HCT116 (cell line): ENCODE results near the gene OPCML. TPM values are rescaled to one million over a fixed set of nuclear protein-coding genes. Genes with fewer than 3 reads are reported as not detected.

Source experiments
- ATAC-seq: fragments of 200-7000 bp; cut with Tn5 transposase; 2 replicates; pipeline ENCODE4 v1.9.1; 2020; ENCODE audit warnings: mild to moderate bottlenecking, moderate library complexity
- BruUV-seq: library from RNA; stranded (reverse); fragments of 400-500 nt; replicated peaks from 2 replicates; lab custom pipeline; 2021; lab: Mats Ljungman, UMichigan
- CTCF ChIA-PET: fragments of 300-600 bp; sonication (Branson Sonifier 250); formaldehyde crosslinking; loops from one replicate; lab custom pipeline; 2021; ENCODE audit warnings: antibody characterized with exemption; lab: Charles Lee
- POLR2A ChIA-PET: fragments of 300-600, 350-600 bp; sonication (Branson Sonifier 250); formaldehyde crosslinking; loops from one replicate; lab custom pipeline; 2021; ENCODE audit warnings: antibody characterized with exemption; lab: Charles Lee
- RAD21 ChIA-PET, 2 experiments: fragments of 300-600 bp; sonication (Branson Sonifier 250); formaldehyde crosslinking; loops; one replicate each; lab custom pipeline; 2023; ENCODE audit warnings: low total read pairs in 2 of 2; ENCODE audit not compliant: uncharacterized antibody in 2 of 2, unreplicated experiment in 2 of 2, low non-redundant PET in 1 of 2; lab: Charles Lee
- DNase-seq: peaks from one replicate; pipeline ENCODE4 v3.0.0-alpha.2; 2010; ENCODE audit warnings: low read depth, low spot score
- H2AFZ ChIP-seq: fragments of 200-600 bp; shearing (Covaris generic), sonication (generic); 2 replicates; pipeline ENCODE4 v1.6.1; 2017; ENCODE audit warnings: low read depth, mixed run types, mixed read lengths, antibody characterized with exemption, low read length; ENCODE audit not compliant: poor library complexity, severe bottlenecking
- H3K27ac ChIP-seq: 2 replicates; pipeline ENCODE4 v1.5.1; 2012; ENCODE audit warnings: low read depth, low read length
- H3K27me3 ChIP-seq: fragments of 200-600 bp; sonication (generic); 2 replicates; pipeline ENCODE4 v1.6.1; 2016; ENCODE audit warnings: mixed run types, low read length, mixed read lengths; ENCODE audit not compliant: insufficient read depth
- H3K36me3 ChIP-seq, 2 experiments: fragments of 200-500 bp in 1 of 2; fragments of 200-600 bp in 1 of 2; sonication (Bioruptor generic) in 1 of 2; sonication (generic) in 1 of 2; 2 replicates each; pipeline versions ENCODE4 v1.5.1 to v1.6.1; 2014 to 2016; ENCODE audit warnings: low read length in 2 of 2, inconsistent platforms in 1 of 2, mixed read lengths in 1 of 2, mixed run types in 1 of 2; ENCODE audit not compliant: insufficient read depth in 2 of 2, control insufficient read depth in 1 of 2
- H3K4me1 ChIP-seq, 2 experiments: fragments of 200-600 bp in 1 of 2; sonication (generic) in 1 of 2; 2 replicates each; pipeline versions ENCODE4 v1.5.1 to v1.6.1; 2012 to 2017; ENCODE audit warnings: low read length in 2 of 2, inconsistent platforms in 1 of 2, mild to moderate bottlenecking in 1 of 2, mixed read lengths in 1 of 2, mixed run types in 1 of 2, moderate library complexity in 1 of 2; ENCODE audit not compliant: insufficient read depth in 2 of 2, control insufficient read depth in 1 of 2
- H3K4me2 ChIP-seq: fragments of 200-600 bp; sonication (generic); 2 replicates; pipeline ENCODE4 v1.6.1; 2017; ENCODE audit warnings: mixed run types, low read length, mixed read lengths
- H3K4me3 ChIP-seq, 2 experiments: fragments of 200-600 bp in 1 of 2; sonication (generic) in 1 of 2; replicated peaks in 1 of 2; 2 replicates each; pipeline ENCODE4 v1.5.1; 2011 to 2016; ENCODE audit warnings: low read length in 2 of 2, control low read depth in 1 of 2, low read depth in 1 of 2, mild to moderate bottlenecking in 1 of 2, mixed read lengths in 1 of 2, mixed run types in 1 of 2
- H3K79me2 ChIP-seq: fragments of 200-600 bp; sonication (generic); 2 replicates; pipeline ENCODE4 v1.6.1; 2017; ENCODE audit warnings: mild to moderate bottlenecking, mixed run types, low read length, moderate library complexity, mixed read lengths; ENCODE audit not compliant: insufficient read depth
- H3K9ac ChIP-seq: fragments of 200-600 bp; sonication (generic); 2 replicates; pipeline ENCODE4 v1.6.1; 2016; ENCODE audit warnings: low read length, mixed read lengths
- H3K9me2 ChIP-seq: fragments of 200-600 bp; sonication (generic), shearing (Covaris generic); 2 replicates; pipeline ENCODE4 v1.6.1; 2017; ENCODE audit warnings: mixed run types, mild to moderate bottlenecking, moderate library complexity; ENCODE audit not compliant: insufficient read depth
- H3K9me3 ChIP-seq, 2 experiments: fragments of 200-500 bp in 1 of 2; fragments of 200-600 bp in 1 of 2; sonication (Bioruptor generic) in 1 of 2; sonication (generic) in 1 of 2; 2 replicates each; pipeline ENCODE4 v1.6.1; 2014 to 2017; ENCODE audit warnings: low read length in 2 of 2, mixed read lengths in 2 of 2, inconsistent platforms in 1 of 2, low read depth in 1 of 2, mild to moderate bottlenecking in 1 of 2, mixed run types in 1 of 2, moderate library complexity in 1 of 2; ENCODE audit not compliant: control insufficient read depth in 1 of 2, insufficient read depth in 1 of 2
- H4K20me1 ChIP-seq: fragments of 200-600 bp; sonication (generic), shearing (Covaris generic); 2 replicates; pipeline ENCODE4 v1.6.1; 2017; ENCODE audit warnings: mixed run types, mild to moderate bottlenecking, moderate library complexity; ENCODE audit not compliant: insufficient read depth
- ATF3 ChIP-seq: IDR thresholded peaks from 2 replicates; pipeline ENCODE4 v1.6.1; 2012
- CBX3 ChIP-seq: IDR thresholded peaks from 2 replicates; pipeline ENCODE4 v1.6.1; 2012; ENCODE audit warnings: low read depth
- CEBPB ChIP-seq: IDR thresholded peaks from 2 replicates; pipeline ENCODE4 v1.6.1; 2012; ENCODE audit warnings: low read depth
- EGR1 ChIP-seq: IDR thresholded peaks from 2 replicates; pipeline ENCODE4 v1.6.1; 2012; ENCODE audit warnings: low read depth
- EZH2 ChIP-seq: fragments of 200-600 bp; sonication (generic); IDR thresholded peaks from 2 replicates; pipeline ENCODE4 v1.6.1; 2017; ENCODE audit warnings: antibody characterized with exemption, mixed run types
- POLR2A ChIP-seq: IDR thresholded peaks from 2 replicates; pipeline ENCODE4 v1.7.0; 2011; ENCODE audit warnings: borderline replicate concordance; ENCODE audit not compliant: insufficient read depth, insufficient read length; ENCODE audit errors: extremely low read depth
- RAD21 ChIP-seq: IDR thresholded peaks from 2 replicates; pipeline ENCODE4 v1.6.1; 2012; ENCODE audit warnings: low read depth, mild to moderate bottlenecking
- SIN3A ChIP-seq: IDR thresholded peaks from 2 replicates; pipeline ENCODE4 v1.6.1; 2012; ENCODE audit warnings: low read depth
- SP1 ChIP-seq: IDR thresholded peaks from 2 replicates; pipeline ENCODE4 v1.6.1; 2012; ENCODE audit warnings: low read depth
- SRF ChIP-seq: IDR thresholded peaks from 2 replicates; pipeline ENCODE4 v1.6.1; 2012; ENCODE audit warnings: low read depth
- ZBTB33 ChIP-seq: IDR thresholded peaks from 2 replicates; pipeline ENCODE4 v1.6.1; 2011; ENCODE audit warnings: mild to moderate bottlenecking, low read length, moderate library complexity; ENCODE audit not compliant: insufficient replicate concordance; ENCODE audit errors: extremely low read depth
- ZNF274 ChIP-seq: fragments of 200-500 bp; sonication (Bioruptor generic); IDR thresholded peaks from 2 replicates; pipeline ENCODE4 v1.6.1; 2014; ENCODE audit warnings: mild to moderate bottlenecking, low read depth, low read length, inconsistent platforms
- intact Hi-C: fragments of 100-400 bp; cut with micrococcal nuclease; formaldehyde crosslinking; loops from 2 replicates; pipeline ENCODE4 v1.10.0; 2022
- total RNA-seq: library from RNA; stranded (reverse); gene quantifications from one replicate; pipeline ENCODE4 v1.2.1, GENCODE V29; 2021; ENCODE audit not compliant: unreplicated experiment
- TF ChIP-seq, protein P1 (sequence below): IDR thresholded peaks from 2 replicates; pipeline ENCODE4 v1.6.1; 2012; ENCODE audit warnings: low read depth
- TF ChIP-seq, protein P2 (sequence below): IDR thresholded peaks from 2 replicates; pipeline ENCODE4 v1.6.1; 2012

Gene OPCML
- total RNA-seq, 1 experiment from 2014 or later, result not detected

GRCh38 chr11:132944569-132944944 is 587.7 kb downstream of the OPCML start:
- BruUV-seq, result no TSS peak
- ATAC-seq (no peak), DNase-seq (no peak)
- H3K79me2 ChIP-seq, result no peaks in the 10 kb centered on the region
- CTCF ChIA-PET, result no interaction called here
- H3K27ac ChIP-seq, result no peak overlapping the region
- no peak overlapping the region for H3K9ac ChIP-seq
- H3K4me3 ChIP-seq, result no peak overlapping the region
- H3K4me2 ChIP-seq, result no peak overlapping the region
- H4K20me1 ChIP-seq, result no peaks in the 10 kb centered on the region; the same call in 1 of the 2 replicates
- peaks cover 0 to 16% of the 10 kb centered on the region in 2 experiments; a peak in 2 of 4 replicates for H3K9me3 ChIP-seq
- H3K36me3 ChIP-seq, result no peaks in the 10 kb centered on the region
- H2AFZ ChIP-seq, result no peak overlapping the region
- H3K27me3 ChIP-seq, result no peaks in the 10 kb centered on the region
- intact Hi-C loops, result no loop called here
- POLR2A ChIA-PET, result no interaction called here
- RAD21 ChIA-PET, result no interaction called here
- TF ChIP-seq POLR2A (no peak), ZNF274 (no peak), ATF3 (no peak), RAD21 (no peak), EGR1 (no peak), CBX3 (no peak), SIN3A (no peak), SP1 (no peak), ZBTB33 (no peak), SRF (no peak), CEBPB (no peak), EZH2 (no peak)
- TF ChIP-seq, protein P1, sequence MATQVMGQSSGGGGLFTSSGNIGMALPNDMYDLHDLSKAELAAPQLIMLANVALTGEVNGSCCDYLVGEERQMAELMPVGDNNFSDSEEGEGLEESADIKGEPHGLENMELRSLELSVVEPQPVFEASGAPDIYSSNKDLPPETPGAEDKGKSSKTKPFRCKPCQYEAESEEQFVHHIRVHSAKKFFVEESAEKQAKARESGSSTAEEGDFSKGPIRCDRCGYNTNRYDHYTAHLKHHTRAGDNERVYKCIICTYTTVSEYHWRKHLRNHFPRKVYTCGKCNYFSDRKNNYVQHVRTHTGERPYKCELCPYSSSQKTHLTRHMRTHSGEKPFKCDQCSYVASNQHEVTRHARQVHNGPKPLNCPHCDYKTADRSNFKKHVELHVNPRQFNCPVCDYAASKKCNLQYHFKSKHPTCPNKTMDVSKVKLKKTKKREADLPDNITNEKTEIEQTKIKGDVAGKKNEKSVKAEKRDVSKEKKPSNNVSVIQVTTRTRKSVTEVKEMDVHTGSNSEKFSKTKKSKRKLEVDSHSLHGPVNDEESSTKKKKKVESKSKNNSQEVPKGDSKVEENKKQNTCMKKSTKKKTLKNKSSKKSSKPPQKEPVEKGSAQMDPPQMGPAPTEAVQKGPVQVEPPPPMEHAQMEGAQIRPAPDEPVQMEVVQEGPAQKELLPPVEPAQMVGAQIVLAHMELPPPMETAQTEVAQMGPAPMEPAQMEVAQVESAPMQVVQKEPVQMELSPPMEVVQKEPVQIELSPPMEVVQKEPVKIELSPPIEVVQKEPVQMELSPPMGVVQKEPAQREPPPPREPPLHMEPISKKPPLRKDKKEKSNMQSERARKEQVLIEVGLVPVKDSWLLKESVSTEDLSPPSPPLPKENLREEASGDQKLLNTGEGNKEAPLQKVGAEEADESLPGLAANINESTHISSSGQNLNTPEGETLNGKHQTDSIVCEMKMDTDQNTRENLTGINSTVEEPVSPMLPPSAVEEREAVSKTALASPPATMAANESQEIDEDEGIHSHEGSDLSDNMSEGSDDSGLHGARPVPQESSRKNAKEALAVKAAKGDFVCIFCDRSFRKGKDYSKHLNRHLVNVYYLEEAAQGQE, result no peak
- TF ChIP-seq, protein P2, sequence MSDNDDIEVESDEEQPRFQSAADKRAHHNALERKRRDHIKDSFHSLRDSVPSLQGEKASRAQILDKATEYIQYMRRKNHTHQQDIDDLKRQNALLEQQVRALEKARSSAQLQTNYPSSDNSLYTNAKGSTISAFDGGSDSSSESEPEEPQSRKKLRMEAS, result no peak
- no peaks in the 10 kb centered on the region for H3K9me2 ChIP-seq
- H3K4me1 ChIP-seq, result no peaks in the 10 kb centered on the region
